Breast epithelium (tissue), 4 donors: ENCODE measurements around the gene RAI1. TPM values are rescaled to one million over a fixed set of nuclear protein-coding genes. Genes with fewer than 3 reads are reported as not detected.

Source experiments
- DNase-seq, 2 donors: peaks; one replicate each; pipeline ENCODE4 v3.0.0-alpha.2; 2019; ENCODE audit warnings: low spot score in 2 of 2
- H3K27ac ChIP-seq, 2 donors: fragments of 200-600 bp; sonication (generic) in 1 of 2; one replicate each; pipeline ENCODE4 v1.5.1; 2016 to 2019; ENCODE audit warnings: mild to moderate bottlenecking in 1 of 2
- H3K27me3 ChIP-seq, 2 donors: fragments of 200-600 bp; sonication (generic) in 1 of 2; one replicate each; pipeline versions ENCODE4 v1.5.1 to v1.6.0; 2017 to 2019; ENCODE audit warnings: control low read depth in 1 of 2, mild to moderate bottlenecking in 1 of 2
- H3K36me3 ChIP-seq: fragments of 200-600 bp; one replicate; pipeline ENCODE4 v1.5.1; 2019
- H3K4me1 ChIP-seq, 2 donors: fragments of 200-600 bp; sonication (generic); one replicate each; pipeline ENCODE4 v1.5.1; 2016 to 2019; ENCODE audit warnings: control low read depth in 1 of 2
- H3K4me3 ChIP-seq, 3 donors: fragments of 200-600 bp; sonication (generic); 1 replicate in 2 of 3; 2 replicates in 1 of 3; pipeline ENCODE4 v1.5.1; 2016 to 2019; ENCODE audit warnings: mild to moderate bottlenecking in 3 of 3, moderate library complexity in 2 of 3
- H3K9me3 ChIP-seq, 2 donors: fragments of 200-600 bp; sonication (generic) in 1 of 2; one replicate each; pipeline ENCODE4 v1.5.1; 2016 to 2019; ENCODE audit warnings: control low read depth in 1 of 2
- POLR2A ChIP-seq: fragments of 450-650 bp; IDR thresholded peaks from one replicate; pipeline ENCODE4 v1.6.1; 2016; ENCODE audit warnings: antibody characterized with exemption, mild to moderate bottlenecking, moderate library complexity
- POLR2AphosphoS5 ChIP-seq, 3 donors: sonication (generic); formaldehyde crosslinking; IDR thresholded peaks; one replicate each; pipeline ENCODE4 v1.6.1; 2017; ENCODE audit warnings: antibody characterized with exemption in 3 of 3
- intact Hi-C: fragments of 100-400 bp; cut with DNase I; formaldehyde crosslinking; loops from one replicate; pipeline ENCODE4 v1.15.1; 2023; ENCODE audit warnings: low total_unique reads
- total RNA-seq, 3 donors: library from RNA; depleted of rRNA; stranded (reverse); fragments of >200 nt; gene quantifications; one replicate each; pipeline ENCODE4 v1.1.0, GENCODE V29; 2016
- TF ChIP-seq, protein P1 (sequence below), 3 donors: fragments of 450-650 bp; IDR thresholded peaks; one replicate each; pipeline ENCODE4 v1.5.1; 2016 to 2017; ENCODE audit warnings: antibody characterized with exemption in 3 of 3, mild to moderate bottlenecking in 3 of 3, moderate library complexity in 3 of 3

Gene RAI1
- total RNA-seq, 3 donors from 2014 or later: 5.6 to 25.6 (median 20.6) TPM

DNA sequence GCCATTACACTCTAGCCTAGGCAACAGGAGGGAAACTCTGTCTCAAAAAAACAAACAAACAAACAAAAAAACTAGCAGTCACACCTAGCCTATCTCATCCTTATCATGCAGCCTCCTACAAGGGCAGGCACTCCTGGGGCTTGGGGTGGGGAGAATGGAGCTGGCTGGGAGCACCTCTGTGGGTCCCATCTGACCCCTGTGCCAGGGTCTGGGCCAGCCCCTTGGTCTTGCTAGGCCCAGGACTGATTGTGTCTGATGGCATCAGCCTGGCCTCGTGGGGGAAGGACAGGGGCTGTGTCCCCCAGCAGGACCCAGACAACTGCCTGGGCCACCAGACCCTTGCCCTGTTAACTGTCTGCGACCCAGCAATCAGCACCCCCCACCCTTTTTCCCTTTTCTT is 105.7 kb downstream of the RAI1 start:
- H3K4me1 ChIP-seq: peaks cover 12% of the 10 kb centered on the region in 2 donors
- no peak for DNase-seq
- TF ChIP-seq POLR2AphosphoS5 (IDR thresholded peaks at IDR 0.05) (no peak), POLR2A (no peak)
- TF ChIP-seq, protein P1, sequence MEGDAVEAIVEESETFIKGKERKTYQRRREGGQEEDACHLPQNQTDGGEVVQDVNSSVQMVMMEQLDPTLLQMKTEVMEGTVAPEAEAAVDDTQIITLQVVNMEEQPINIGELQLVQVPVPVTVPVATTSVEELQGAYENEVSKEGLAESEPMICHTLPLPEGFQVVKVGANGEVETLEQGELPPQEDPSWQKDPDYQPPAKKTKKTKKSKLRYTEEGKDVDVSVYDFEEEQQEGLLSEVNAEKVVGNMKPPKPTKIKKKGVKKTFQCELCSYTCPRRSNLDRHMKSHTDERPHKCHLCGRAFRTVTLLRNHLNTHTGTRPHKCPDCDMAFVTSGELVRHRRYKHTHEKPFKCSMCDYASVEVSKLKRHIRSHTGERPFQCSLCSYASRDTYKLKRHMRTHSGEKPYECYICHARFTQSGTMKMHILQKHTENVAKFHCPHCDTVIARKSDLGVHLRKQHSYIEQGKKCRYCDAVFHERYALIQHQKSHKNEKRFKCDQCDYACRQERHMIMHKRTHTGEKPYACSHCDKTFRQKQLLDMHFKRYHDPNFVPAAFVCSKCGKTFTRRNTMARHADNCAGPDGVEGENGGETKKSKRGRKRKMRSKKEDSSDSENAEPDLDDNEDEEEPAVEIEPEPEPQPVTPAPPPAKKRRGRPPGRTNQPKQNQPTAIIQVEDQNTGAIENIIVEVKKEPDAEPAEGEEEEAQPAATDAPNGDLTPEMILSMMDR (IDR thresholded peaks at IDR 0.05): no peak
- no peaks in the 10 kb centered on the region for H3K27me3 ChIP-seq
- H3K9me3 ChIP-seq: no peaks in the 10 kb centered on the region
- H3K4me3 ChIP-seq: no peak overlapping the region
- intact Hi-C loops: no loop called here
- H3K27ac ChIP-seq: no peak overlapping the region
- H3K36me3 ChIP-seq: no peaks in the 10 kb centered on the region

DNA sequence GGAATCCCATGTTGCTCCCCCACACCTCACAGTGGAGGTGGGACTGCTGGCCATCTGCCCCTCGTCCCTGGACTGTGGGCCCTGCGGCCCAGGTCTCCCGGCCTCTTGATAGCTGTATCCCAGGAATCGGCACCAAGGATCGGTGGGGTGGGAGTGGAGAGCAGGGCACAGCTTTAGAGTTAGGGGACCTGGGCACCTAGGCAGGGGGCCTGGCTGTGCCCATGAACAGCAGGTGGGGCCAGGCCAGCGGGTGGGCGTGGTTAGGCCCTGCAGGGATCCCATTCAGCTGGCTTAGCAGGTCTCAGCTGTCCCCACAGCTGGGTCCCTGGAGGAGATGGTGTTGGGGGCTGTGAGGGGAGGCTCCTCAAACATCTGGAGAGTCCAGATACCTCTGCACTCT is 106.3 kb downstream of the RAI1 start:
- Histone ChIP-seq H3K4me1 (peaks cover 10 to 12% of the 10 kb centered on the region in 2 donors), H3K4me3 (no peak overlapping the region), H3K27me3 (no peaks in the 10 kb centered on the region), H3K9me3 (no peaks in the 10 kb centered on the region), H3K36me3 (no peaks in the 10 kb centered on the region), H3K27ac (no peak overlapping the region)
- intact Hi-C loops: no loop called here
- TF ChIP-seq POLR2AphosphoS5 (IDR thresholded peaks at IDR 0.05) (no peak), POLR2A (no peak)
- TF ChIP-seq, protein P1 (IDR thresholded peaks at IDR 0.05): no peak
- DNase-seq: no peak

DNA sequence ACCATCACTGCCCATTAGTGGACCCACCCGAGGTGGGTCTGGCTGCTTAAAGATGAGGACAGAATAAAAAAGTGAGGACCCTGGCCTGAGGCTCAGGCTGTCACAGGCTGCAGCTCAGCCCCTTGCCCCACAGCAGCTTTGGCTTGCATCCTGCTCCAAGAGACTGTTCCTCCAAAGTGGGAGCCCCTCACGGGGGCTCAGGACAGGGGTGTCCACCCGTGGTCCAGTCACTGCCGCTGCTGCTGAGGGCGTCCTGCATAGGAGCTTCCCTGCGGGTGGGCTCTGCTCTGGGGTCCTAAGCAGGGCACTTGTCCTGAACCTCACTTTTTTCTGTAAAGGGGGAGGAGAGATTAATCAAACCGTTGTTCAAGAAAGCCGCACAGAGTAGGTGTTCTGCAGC is 107.7 kb downstream of the RAI1 start:
- H3K9me3 ChIP-seq: no peaks in the 10 kb centered on the region
- no peak overlapping the region for H3K4me3 ChIP-seq
- no peak for DNase-seq
- peaks cover 5 to 6% of the 10 kb centered on the region in 2 donors for H3K4me1 ChIP-seq
- H3K27me3 ChIP-seq: no peaks in the 10 kb centered on the region
- intact Hi-C loops: no loop called here
- no peak overlapping the region for H3K27ac ChIP-seq
- no peaks in the 10 kb centered on the region for H3K36me3 ChIP-seq
- no peak for TF ChIP-seq POLR2A
- no peak for TF ChIP-seq POLR2AphosphoS5 (IDR thresholded peaks at IDR 0.05)
- TF ChIP-seq, protein P1 (IDR thresholded peaks at IDR 0.05): no peak

DNA sequence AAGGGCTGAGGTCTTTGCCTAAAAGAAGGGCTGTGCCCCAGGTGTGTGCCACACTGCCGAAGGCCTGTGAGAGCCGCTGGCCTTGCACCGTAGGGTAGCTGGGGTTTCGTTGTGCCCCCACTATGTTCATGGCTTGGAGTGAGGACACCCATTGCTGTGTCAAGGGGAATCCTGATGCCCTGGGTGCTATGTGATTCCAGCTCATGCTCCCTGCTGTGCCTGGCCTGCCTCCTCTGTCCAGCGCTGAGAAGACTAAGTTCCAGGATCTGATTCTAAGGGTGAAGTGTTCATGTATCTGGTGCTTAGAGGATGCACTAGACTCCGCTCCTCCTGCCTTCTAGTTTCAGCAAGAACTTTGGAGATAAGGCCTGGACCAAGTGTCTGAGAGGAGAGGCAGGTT is 108.2 kb downstream of the RAI1 start:
- no peak for DNase-seq
- TF ChIP-seq POLR2AphosphoS5 (IDR thresholded peaks at IDR 0.05): no peak
- TF ChIP-seq POLR2A: no peak
- TF ChIP-seq, protein P1 (IDR thresholded peaks at IDR 0.05): no peak
- intact Hi-C loops: no loop called here
- H3K27me3 ChIP-seq: no peaks in the 10 kb centered on the region
- peaks cover under 1 to 1% of the 10 kb centered on the region in 2 donors for H3K4me1 ChIP-seq
- H3K9me3 ChIP-seq: no peaks in the 10 kb centered on the region
- H3K4me3 ChIP-seq: no peak overlapping the region
- no peaks in the 10 kb centered on the region for H3K36me3 ChIP-seq
- peak overlapping the region in 1 of 2 donors; percentile 28 for H3K27ac ChIP-seq

DNA sequence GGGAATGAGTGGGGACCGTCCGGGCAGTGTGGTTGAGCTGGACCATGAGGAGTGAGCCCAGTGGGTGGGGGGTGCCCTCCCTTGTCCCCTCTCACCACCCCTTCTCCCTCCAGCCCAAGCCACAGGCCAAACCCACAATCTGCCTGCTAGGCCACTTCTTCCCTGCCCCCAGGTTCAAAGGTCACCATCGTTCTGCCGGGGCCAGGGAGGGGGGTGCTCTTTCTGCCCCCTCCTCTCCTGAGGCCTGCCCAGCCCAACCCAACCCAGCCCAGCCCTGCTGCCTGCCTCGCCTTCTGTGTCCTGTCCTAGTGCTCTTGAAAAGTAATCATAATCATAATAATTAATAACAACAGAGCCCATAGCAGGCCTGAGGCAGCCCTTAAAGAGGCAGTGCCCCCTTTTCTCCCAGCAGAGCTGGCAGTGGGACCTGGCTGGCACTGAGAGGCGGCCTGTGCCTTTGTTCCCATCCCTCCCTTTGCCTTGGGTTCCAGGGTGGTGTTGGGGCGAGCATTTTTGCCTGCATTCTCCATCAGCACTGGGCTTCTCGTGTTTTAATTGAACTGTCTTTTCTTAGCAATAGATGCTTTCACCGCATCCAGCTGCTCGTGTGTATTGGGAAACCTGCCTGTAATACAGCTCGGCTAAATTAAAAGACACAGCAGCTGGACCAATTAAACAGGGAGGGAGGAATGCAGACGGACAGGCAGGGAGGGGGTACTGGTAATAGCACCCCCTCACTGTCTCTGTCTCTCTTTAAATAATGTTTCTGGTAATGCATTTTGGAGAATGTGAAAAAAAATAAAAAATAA is 108.8 kb downstream of the RAI1 start:
- intact Hi-C loops: no loop called here
- H3K4me1 ChIP-seq: no peaks in the 10 kb centered on the region

More for the DNA sequence above, 108.8 kb downstream of the RAI1 start:
- H3K27ac ChIP-seq: peak overlapping the region in 1 of 2 donors; percentile 28
- no peaks in the 10 kb centered on the region for H3K27me3 ChIP-seq
- no peaks in the 10 kb centered on the region for H3K9me3 ChIP-seq
- TF ChIP-seq, protein P1 (IDR thresholded peaks at IDR 0.05): no peak
- TF ChIP-seq POLR2A: no peak
- TF ChIP-seq POLR2AphosphoS5 (IDR thresholded peaks at IDR 0.05): no peak
- no peak for DNase-seq
- no peaks in the 10 kb centered on the region for H3K36me3 ChIP-seq
- no peak overlapping the region for H3K4me3 ChIP-seq
